IMR-90 (cell line): ENCODE measurements around the gene GPSM3. TPM values are rescaled to one million over a fixed set of nuclear protein-coding genes. Genes with fewer than 3 reads are reported as not detected.

ENCODE experiments used
- ATAC-seq: fragments of 200-7000 bp; cut with Tn5 transposase; 2 replicates; pipeline ENCODE4 v1.9.1; 2020; ENCODE audit warnings: low read depth, mild to moderate bottlenecking, moderate library complexity
- BruUV-seq: library from RNA; stranded (reverse); fragments of 400-500 nt; replicated peaks from 2 replicates; lab custom pipeline; 2021; lab: Mats Ljungman, UMichigan
- CTCF ChIA-PET: fragments of 300-600 bp; formaldehyde crosslinking; extraction: SDS; loops from one replicate; lab custom pipeline; 2021; ENCODE audit warnings: antibody characterized with exemption; lab: Yijun Ruan, JAX
- POLR2A ChIA-PET: fragments of 300-600 bp; sonication (Branson Sonifier 250); formaldehyde crosslinking; loops from one replicate; lab custom pipeline; 2022; ENCODE audit warnings: antibody characterized with exemption; ENCODE audit not compliant: unreplicated experiment; lab: Charles Lee
- DNase-seq: peaks from one replicate; pipeline ENCODE4 v3.0.0; 2013
- H2AFZ ChIP-seq: replicated peaks from 2 replicates; pipeline ENCODE3; 2013; ENCODE audit warnings: low read length, mild to moderate bottlenecking; ENCODE audit not compliant: poor library complexity
- H2AK5ac ChIP-seq: 2 replicates; pipeline ENCODE4 v1.6.1; 2013; ENCODE audit warnings: low read depth, low read length, inconsistent platforms
- H2AK9ac ChIP-seq: replicated peaks from 2 replicates; pipeline ENCODE3; 2013; ENCODE audit warnings: mild to moderate bottlenecking, low read depth, low read length, moderate library complexity; ENCODE audit not compliant: poor library complexity
- H2BK120ac ChIP-seq: 2 replicates; pipeline ENCODE4 v1.6.1; 2013; ENCODE audit warnings: low read depth, low read length, inconsistent platforms
- H2BK15ac ChIP-seq: 3 replicates; pipeline ENCODE4 v1.6.1; 2013; ENCODE audit warnings: low read depth, low read length, inconsistent platforms
- H2BK20ac ChIP-seq: 2 replicates; pipeline ENCODE4 v1.6.1; 2013; ENCODE audit warnings: low read depth, mild to moderate bottlenecking, inconsistent platforms, low read length, moderate library complexity
- H2BK5ac ChIP-seq: 2 replicates; pipeline ENCODE4 v1.6.1; 2013; ENCODE audit warnings: mild to moderate bottlenecking, low read depth, low read length, inconsistent platforms; ENCODE audit not compliant: poor library complexity, severe bottlenecking
- H3K14ac ChIP-seq: replicated peaks from 2 replicates; pipeline ENCODE4 v1.6.1; 2013; ENCODE audit warnings: low read depth, low read length, inconsistent platforms
- H3K18ac ChIP-seq: 2 replicates; pipeline ENCODE4 v1.6.1; 2013; ENCODE audit warnings: low read depth, low read length, control low read depth
- H3K23ac ChIP-seq: 2 replicates; pipeline ENCODE4 v1.6.1; 2013; ENCODE audit warnings: low read depth, low read length, inconsistent platforms
- H3K27ac ChIP-seq: 2 replicates; pipeline ENCODE4 v1.5.1; 2013; ENCODE audit warnings: mild to moderate bottlenecking, control low read depth, low read length; ENCODE audit not compliant: insufficient read depth
- H3K27me3 ChIP-seq: 2 replicates; pipeline ENCODE4 v1.6.1; 2013; ENCODE audit warnings: low read length; ENCODE audit not compliant: control insufficient read depth, insufficient read depth
- H3K36me3 ChIP-seq: 2 replicates; pipeline ENCODE4 v1.6.1; 2013; ENCODE audit warnings: low read length, mixed read lengths; ENCODE audit not compliant: control insufficient read depth, insufficient read depth
- H3K4ac ChIP-seq: 2 replicates; pipeline ENCODE4 v1.6.1; 2013; ENCODE audit warnings: low read depth, low read length, inconsistent platforms
- H3K4me1 ChIP-seq: 2 replicates; pipeline ENCODE4 v1.6.1; 2013; ENCODE audit warnings: low read length, mixed read lengths; ENCODE audit not compliant: control insufficient read depth, insufficient read depth
- H3K4me2 ChIP-seq: 2 replicates; pipeline ENCODE4 v1.6.1; 2013; ENCODE audit warnings: low read depth, mild to moderate bottlenecking, control low read depth, low read length, moderate library complexity
- H3K4me3 ChIP-seq: 2 replicates; pipeline ENCODE4 v1.5.1; 2013; ENCODE audit warnings: low read depth, mild to moderate bottlenecking, control low read depth, low read length, moderate library complexity; ENCODE audit not compliant: insufficient read depth
- H3K56ac ChIP-seq: 2 replicates; pipeline ENCODE4 v1.6.1; 2013; ENCODE audit warnings: low read length, inconsistent platforms; ENCODE audit not compliant: insufficient read depth; ENCODE audit errors: extremely low read depth
- H3K79me1 ChIP-seq, 2 experiments: 2 replicates each; pipeline ENCODE4 v1.6.1; 2013; ENCODE audit warnings: low read length in 2 of 2, inconsistent platforms in 1 of 2, low read depth in 1 of 2
- H3K9ac ChIP-seq: 2 replicates; pipeline ENCODE4 v1.6.1; 2013; ENCODE audit warnings: low read depth, low read length, control low read depth
- H3K9me1 ChIP-seq: 2 replicates; pipeline ENCODE4 v1.6.1; 2013; ENCODE audit warnings: low read length, inconsistent platforms; ENCODE audit not compliant: insufficient read depth
- H3K9me3 ChIP-seq: 2 replicates; pipeline ENCODE4 v1.6.1; 2013; ENCODE audit warnings: low read length; ENCODE audit not compliant: control insufficient read depth, insufficient read depth
- H4K20me1 ChIP-seq: 2 replicates; pipeline ENCODE4 v1.6.1; 2013; ENCODE audit warnings: low read length, inconsistent platforms; ENCODE audit not compliant: insufficient read depth
- H4K5ac ChIP-seq: 2 replicates; pipeline ENCODE4 v1.6.1; 2013; ENCODE audit warnings: mild to moderate bottlenecking, low read depth, low read length, control low read depth
- H4K8ac ChIP-seq, 2 experiments: 2 replicates each; pipeline ENCODE4 v1.6.1; 2013; ENCODE audit warnings: low read depth in 2 of 2, low read length in 2 of 2, control low read depth in 1 of 2, inconsistent platforms in 1 of 2
- H4K91ac ChIP-seq: 2 replicates; pipeline ENCODE4 v1.6.1; 2013; ENCODE audit warnings: low read depth, low read length, inconsistent platforms; ENCODE audit not compliant: insufficient read depth
- MAFK ChIP-seq: IDR thresholded peaks from 2 replicates; pipeline ENCODE4 v1.6.1; 2012; ENCODE audit warnings: low read depth, low read length, improper control_type of control experiment
- MAZ ChIP-seq: IDR thresholded peaks from 2 replicates; pipeline ENCODE4 v1.6.1; 2012; ENCODE audit warnings: low read depth, mild to moderate bottlenecking, low read length, improper control_type of control experiment, moderate library complexity, borderline replicate concordance
- WGBS, 2 experiments: methylation state at CpG; one replicate each; pipeline versions ENCODE4 v1.1.5 to v1.1.7; 2013; ENCODE audit warnings: missing lambda C conversion rate in 2 of 2; ENCODE audit not compliant: insufficient read length in 1 of 2; ENCODE audit errors: extremely low coverage in 2 of 2; 5-methylcytosine and 5-hydroxymethylcytosine counted together
- dilution Hi-C: fragments of 300-500 bp; cut with HindIII; formaldehyde crosslinking; loops from one replicate; pipeline ENCODE4 v1.14.3; 2018; ENCODE audit warnings: low sequenced_read_pairs; ENCODE audit not compliant: unreplicated experiment
- in situ Hi-C: fragments of 300-500 bp; cut with MboI; formaldehyde crosslinking; loops from 3 replicates; pipeline ENCODE4 v1.14.3; 2019; ENCODE audit warnings: low sequenced_read_pairs, inconsistent platforms, mixed read lengths
- intact Hi-C: fragments of 100-400 bp; cut with micrococcal nuclease; formaldehyde crosslinking; loops from 2 replicates; pipeline ENCODE4 v1.10.0; 2022
- polyA plus RNA-seq, 3 experiments: library from polyadenylated mRNA; depleted of rRNA; stranded (reverse); fragments of >200 nt; gene quantifications; 2 replicates each; pipeline ENCODE4 v1.2.3, GENCODE V29; 2012; ENCODE audit warnings: low replicate concordance in 1 of 3
- total RNA-seq: library from RNA; depleted of rRNA; stranded (reverse); fragments of >200 nt; gene quantifications from 2 replicates; pipeline ENCODE4 v1.2.3, GENCODE V29; 2012

The GPSM3 gene
- total and polyA plus RNA-seq, 2 of the 4 experiments (the other 2 are of a cell fraction) = 3.0 to 9.8 TPM

DNA sequence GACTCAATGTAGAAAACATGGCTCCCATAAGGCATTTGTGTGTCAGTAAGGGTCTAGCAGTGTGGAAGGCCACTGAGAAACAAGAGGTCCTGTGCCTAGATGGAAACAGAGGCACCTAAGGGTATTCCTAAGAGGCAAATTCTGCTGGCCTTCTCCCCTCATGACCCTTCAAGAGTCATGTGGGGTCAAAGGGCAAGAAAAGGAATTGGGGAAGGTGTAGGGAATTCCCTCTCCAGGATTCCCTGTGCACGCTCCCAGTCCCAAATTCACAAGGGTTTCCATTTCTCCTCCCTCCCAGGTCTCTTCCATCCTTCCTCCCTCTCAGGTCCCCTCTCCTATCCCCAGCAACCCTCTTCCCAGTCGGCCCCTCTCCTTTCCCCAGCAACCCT, 17.1 kb downstream of the GPSM3 start:
- Histone ChIP-seq H2AFZ (peak overlapping the region; percentile 93), H4K8ac (peak overlapping the region; percentile 47 to 76; a peak in 2 of 4 replicates), H3K4ac (peak overlapping the region; percentile 96), H2BK20ac (no peak overlapping the region), H3K27me3 (no peaks in the 10 kb centered on the region), H4K20me1 (peaks cover 3% of the 10 kb centered on the region; the same call in 1 of the 2 replicates), H3K9me1 (peaks cover 30% of the 10 kb centered on the region), H4K5ac (no peak overlapping the region), H3K27ac (peak overlapping the region; percentile 96), H3K4me3 (peak overlapping the region; percentile 76), H2BK15ac (no peak overlapping the region), H2AK9ac (peak overlapping the region; percentile 99), H3K4me2 (peak overlapping the region; percentile 98), H3K9ac (peak overlapping the region; percentile 95), H3K79me1 (peaks cover 35 to 71% of the 10 kb centered on the region in 2 experiments), H4K91ac (peak overlapping the region; percentile 82; the same call in 1 of the 2 replicates), H3K4me1 (peaks cover 7% of the 10 kb centered on the region), H3K23ac (peak overlapping the region; percentile 92), H3K18ac (no peak overlapping the region; the same call in 1 of the 2 replicates), H3K9me3 (no peaks in the 10 kb centered on the region), H2BK5ac (peak overlapping the region; percentile 82), H3K56ac (peak overlapping the region; percentile 77; the same call in 1 of the 2 replicates), H3K14ac (peak overlapping the region; percentile 87), H2BK120ac (no peak overlapping the region), H2AK5ac (peak overlapping the region; percentile 97), H3K36me3 (peaks cover 14% of the 10 kb centered on the region)
- TF ChIP-seq MAZ (0 out of 2 replicates have a peak, but pooled peaks have one; percentile 8), MAFK (no peak)
- DNase-seq (no peak), ATAC-seq (no peak)
- intact Hi-C loops = loop anchor here (5.0 kb wide), 1 partner anchor 58 kb away; no protein-coding TSS in a partner anchor
- in situ Hi-C loops = loop anchor here (10.0 to 25.0 kb wide), 2 partner anchors 201 to 787 kb away; partner anchors contain the start of genes BRD2, DXO and HLA-DMA
- no TSS peak for BruUV-seq
- dilution Hi-C loops = no loop called here
- WGBS, 2 experiments = no CpG with 5 or more reads among the region's 2 CpGs
- ChIA-PET CTCF (no interaction called here), POLR2A (no interaction called here)
